ENCODE results near the gene ZFP82. TPM values are rescaled to one million over a fixed set of nuclear protein-coding genes. Genes with fewer than 3 reads are reported as not detected.
A peak's percentile ranks its signal among the peaks of the same experiment; 100 is the strongest.

Gene ZFP82
- total and polyA plus RNA-seq, 2 donors (not counting 1 experiment from before 2014, with no cell fraction given): 5.6 to 9.2 TPM

- Histone ChIP-seq H3K36me3 (ENCODE audit: control insufficient read depth, insufficient read depth, low read length) (no peaks in the 10 kb centered on the region), H3K79me2 (ENCODE audit: control insufficient read depth, insufficient read depth, low read length) (no peaks in the 10 kb centered on the region)
Measured at GRCh38 chr19:36423925-36424324, 5.5 kb upstream of the ZFP82 start.

DNA sequence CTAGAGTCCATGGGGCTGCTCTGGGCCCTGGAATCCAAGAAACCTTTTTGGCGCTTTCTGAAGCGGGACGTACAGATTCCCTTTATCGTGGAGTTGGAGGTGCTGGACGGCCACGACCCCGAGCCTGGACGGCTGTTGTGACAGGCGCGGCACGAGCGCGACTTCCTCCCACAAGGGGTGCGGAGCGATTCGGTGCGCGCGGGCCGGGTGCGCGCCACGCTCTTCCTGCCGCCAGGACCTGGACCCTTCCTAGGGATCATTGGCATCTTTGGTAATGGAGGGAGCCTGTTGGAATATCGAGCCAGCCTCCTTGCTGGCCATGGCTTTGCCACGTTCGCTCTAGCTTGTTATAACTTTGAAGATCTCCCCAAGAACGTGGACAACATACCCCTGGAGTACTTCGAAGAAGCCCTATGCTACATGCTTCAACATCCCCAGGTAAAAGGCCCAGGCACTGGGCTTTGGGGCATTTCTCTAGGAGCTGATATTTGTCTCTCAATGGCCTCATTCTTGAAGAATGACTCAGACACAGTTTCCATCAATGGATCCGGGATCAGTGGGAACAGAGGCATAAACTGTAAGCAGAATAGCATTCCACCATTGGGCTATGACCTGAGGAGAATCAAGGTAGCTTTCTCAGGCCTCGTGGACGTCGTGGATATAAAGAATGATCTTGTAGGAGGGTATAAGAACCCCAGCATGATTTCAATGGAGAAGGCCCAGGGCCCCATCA is 3.5 kb upstream of the ZFP82 start:
- peaks cover 10% of the 10 kb centered on the region for H3K79me2 ChIP-seq (ENCODE audit: control insufficient read depth, insufficient read depth, low read length)
- no peaks in the 10 kb centered on the region for H4K20me1 ChIP-seq (ENCODE audit: control insufficient read depth, extremely low read depth, insufficient read depth, low read length)
- no peaks in the 10 kb centered on the region for H3K4me1 ChIP-seq (ENCODE audit: control insufficient read depth, extremely low read depth, insufficient read depth, low read length)
- H3K9me3 ChIP-seq (ENCODE audit: control insufficient read depth, insufficient read depth, low read depth, low read length): no peaks in the 10 kb centered on the region
- TF ChIP-seq EZH2 (IDR thresholded peaks at IDR 0.05; ENCODE audit: low read length, missing control alignments) (no peak), CTCF (conservative IDR thresholded peaks at IDR 0.05 in 1 of 2, IDR thresholded peaks at IDR 0.05 in 1 of 2; ENCODE audit: low read depth in 1 of 2, low read length in 2 of 2) (no peak)
- no peaks in the 10 kb centered on the region for H3K36me3 ChIP-seq (ENCODE audit: control insufficient read depth, insufficient read depth, low read length)
- peak in 1 of 2 donors; percentile 24 for DNase-seq (ENCODE audit: low read depth in 2 of 2)
- peak overlapping the region; percentile 5 for H3K9ac ChIP-seq (ENCODE audit: insufficient read depth, low read length)
- H3K4me3 ChIP-seq (replicated peaks in 1 of 4; ENCODE audit: control extremely low read depth in 1 of 4, insufficient read depth in 1 of 4, low read depth in 3 of 4, low read length in 4 of 4): peak overlapping the region; percentile 10 to 56 (median 44)
- H3K27me3 ChIP-seq (ENCODE audit: control insufficient read depth, insufficient read depth, low read length): no peaks in the 10 kb centered on the region
- H3K27ac ChIP-seq (ENCODE audit: insufficient read depth, low read length): no peak overlapping the region
- peak overlapping the region; percentile 60 for H3K4me2 ChIP-seq (ENCODE audit: extremely low read depth, insufficient read depth, low read length)
- H2AFZ ChIP-seq (ENCODE audit: low read length): peak overlapping the region; percentile 22

More at GRCh38 chr19:36423925-36424324, 5.5 kb upstream of the ZFP82 start:
- Histone ChIP-seq H3K27me3 (ENCODE audit: control insufficient read depth, insufficient read depth, low read length) (no peaks in the 10 kb centered on the region), H4K20me1 (ENCODE audit: control insufficient read depth, extremely low read depth, insufficient read depth, low read length) (no peaks in the 10 kb centered on the region), H3K4me3 (replicated peaks in 1 of 4; ENCODE audit: control extremely low read depth in 1 of 4, insufficient read depth in 1 of 4, low read depth in 3 of 4, low read length in 4 of 4) (no peak overlapping the region), H3K27ac (ENCODE audit: insufficient read depth, low read length) (no peak overlapping the region), H3K9ac (ENCODE audit: insufficient read depth, low read length) (no peak overlapping the region), H2AFZ (ENCODE audit: low read length) (no peak overlapping the region), H3K4me1 (ENCODE audit: control insufficient read depth, extremely low read depth, insufficient read depth, low read length) (no peaks in the 10 kb centered on the region), H3K4me2 (ENCODE audit: extremely low read depth, insufficient read depth, low read length) (no peak overlapping the region), H3K9me3 (ENCODE audit: control insufficient read depth, insufficient read depth, low read depth, low read length) (no peaks in the 10 kb centered on the region)
- TF ChIP-seq EZH2 (IDR thresholded peaks at IDR 0.05; ENCODE audit: low read length, missing control alignments): no peak
- TF ChIP-seq CTCF (conservative IDR thresholded peaks at IDR 0.05 in 1 of 2, IDR thresholded peaks at IDR 0.05 in 1 of 2; ENCODE audit: low read depth in 1 of 2, low read length in 2 of 2): no peak
- DNase-seq (ENCODE audit: low read depth in 2 of 2): no peak

DNA sequence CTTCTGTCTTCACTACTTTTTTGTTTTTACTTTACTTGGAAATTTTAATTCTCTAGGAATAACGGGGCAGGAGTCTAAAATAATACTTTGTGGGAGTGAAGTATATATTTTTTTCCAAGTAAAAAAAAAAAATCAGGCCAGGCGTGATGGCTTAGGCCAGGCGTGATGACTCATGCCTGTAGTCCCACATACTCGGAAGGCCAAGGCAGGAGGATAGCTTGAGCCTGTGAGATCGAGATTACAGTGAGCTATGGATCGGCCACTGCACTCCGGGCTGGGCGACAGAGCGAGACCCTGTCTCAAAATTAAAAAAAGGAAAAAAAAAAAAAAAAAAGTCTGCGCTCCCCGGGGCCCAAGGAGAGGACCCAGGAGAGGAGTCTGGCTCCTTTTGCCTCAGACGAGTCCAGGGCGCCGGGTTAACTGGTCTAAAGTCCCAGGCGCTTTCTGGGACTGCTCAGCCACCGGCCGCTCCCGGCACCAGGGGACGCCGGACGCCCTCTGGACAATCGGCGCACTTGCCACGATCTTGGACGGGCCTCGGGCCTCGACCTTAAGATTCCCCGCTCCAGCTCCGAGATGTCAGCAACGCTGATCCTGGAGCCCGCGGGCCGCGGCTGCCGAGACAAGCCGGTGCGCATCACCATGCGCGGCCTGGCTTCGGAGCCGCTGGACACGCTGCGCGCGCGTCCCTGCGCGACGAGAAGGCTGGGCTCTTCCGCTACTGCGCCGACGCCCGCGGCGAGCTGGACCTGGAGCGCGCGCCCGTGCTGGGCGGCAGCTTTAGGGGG is 2.7 kb upstream of the ZFP82 start:
- H2AFZ ChIP-seq (ENCODE audit: low read length): peak overlapping the region; percentile 22
- peaks cover 10% of the 10 kb centered on the region for H3K79me2 ChIP-seq (ENCODE audit: control insufficient read depth, insufficient read depth, low read length)
- no peaks in the 10 kb centered on the region for H4K20me1 ChIP-seq (ENCODE audit: control insufficient read depth, extremely low read depth, insufficient read depth, low read length)
- peak overlapping the region; percentile 10 to 56 (median 44) for H3K4me3 ChIP-seq (replicated peaks in 1 of 4; ENCODE audit: control extremely low read depth in 1 of 4, insufficient read depth in 1 of 4, low read depth in 3 of 4, low read length in 4 of 4)
- peak overlapping the region; percentile 60 for H3K4me2 ChIP-seq (ENCODE audit: extremely low read depth, insufficient read depth, low read length)
- H3K27me3 ChIP-seq (ENCODE audit: control insufficient read depth, insufficient read depth, low read length): no peaks in the 10 kb centered on the region
- H3K9me3 ChIP-seq (ENCODE audit: control insufficient read depth, insufficient read depth, low read depth, low read length): no peaks in the 10 kb centered on the region
- no peaks in the 10 kb centered on the region for H3K36me3 ChIP-seq (ENCODE audit: control insufficient read depth, insufficient read depth, low read length)
- no peak overlapping the region for H3K27ac ChIP-seq (ENCODE audit: insufficient read depth, low read length)
- DNase-seq (ENCODE audit: low read depth in 2 of 2): peak; percentile 46 to 71
- no peak for TF ChIP-seq EZH2 (IDR thresholded peaks at IDR 0.05; ENCODE audit: low read length, missing control alignments)
- TF ChIP-seq CTCF (conservative IDR thresholded peaks at IDR 0.05 in 1 of 2, IDR thresholded peaks at IDR 0.05 in 1 of 2; ENCODE audit: low read depth in 1 of 2, low read length in 2 of 2): no peak
- no peaks in the 10 kb centered on the region for H3K4me1 ChIP-seq (ENCODE audit: control insufficient read depth, extremely low read depth, insufficient read depth, low read length)
- H3K9ac ChIP-seq (ENCODE audit: insufficient read depth, low read length): peak overlapping the region; percentile 5
